Loucy (cell line): ENCODE data around the gene SCAP.

Source experiments
- H2AFZ ChIP-seq: fragments of 200-600 bp; sonication (generic); 2 replicates; pipeline ENCODE4 v1.6.0; 2016; ENCODE audit warnings: antibody characterized with exemption, mild to moderate bottlenecking, low read length, moderate library complexity
- H3F3A ChIP-seq: fragments of 200-600 bp; 2 replicates; pipeline ENCODE4 v1.6.0; 2016; ENCODE audit warnings: antibody characterized with exemption, low read depth, mild to moderate bottlenecking
- H3K27me3 ChIP-seq: fragments of 200-600 bp; sonication (generic); 2 replicates; pipeline ENCODE4 v1.6.1; 2014; ENCODE audit warnings: low read length, mild to moderate bottlenecking; ENCODE audit not compliant: insufficient read depth, poor library complexity, severe bottlenecking
- H3K36me3 ChIP-seq: fragments of 200-600 bp; sonication (generic); 2 replicates; pipeline ENCODE4 v1.6.1; 2016; ENCODE audit warnings: low read length; ENCODE audit not compliant: insufficient read depth
- H3K4me1 ChIP-seq: fragments of 200-600 bp; sonication (generic); 2 replicates; pipeline ENCODE4 v1.5.1; 2014; ENCODE audit warnings: low read length, mild to moderate bottlenecking; ENCODE audit not compliant: insufficient read depth, poor library complexity, severe bottlenecking
- H3K4me2 ChIP-seq: fragments of 200-600 bp; sonication (generic); 2 replicates; pipeline ENCODE4 v1.6.0; 2014; ENCODE audit warnings: antibody characterized with exemption, low read length, low read depth, mild to moderate bottlenecking; ENCODE audit not compliant: poor library complexity, severe bottlenecking
- H3K4me3 ChIP-seq: fragments of 200-600 bp; sonication (generic); 2 replicates; pipeline ENCODE4 v1.5.1; 2014; ENCODE audit warnings: low read length, mild to moderate bottlenecking, mixed read lengths; ENCODE audit not compliant: poor library complexity, severe bottlenecking
- H3K79me2 ChIP-seq: fragments of 200-600 bp; sonication (generic); 2 replicates; pipeline ENCODE4 v1.6.1; 2014; ENCODE audit warnings: low read length; ENCODE audit not compliant: insufficient read depth
- H3K9ac ChIP-seq: fragments of 200-600 bp; sonication (generic); 2 replicates; pipeline ENCODE4 v1.6.0; 2014; ENCODE audit warnings: mild to moderate bottlenecking, low read depth, low read length, moderate library complexity; ENCODE audit not compliant: poor library complexity, severe bottlenecking
- H3K9me2 ChIP-seq: fragments of 200-600 bp; sonication (generic); replicated peaks from 2 replicates; pipeline ENCODE4 v1.6.1; 2016; ENCODE audit warnings: low read depth, low read length, mixed read lengths
- H3K9me3 ChIP-seq: fragments of 200-600 bp; sonication (generic); 2 replicates; pipeline ENCODE4 v1.6.1; 2014; ENCODE audit warnings: mild to moderate bottlenecking, antibody characterized with exemption, low read length, low read depth; ENCODE audit not compliant: insufficient read depth
- H4K20me1 ChIP-seq: fragments of 200-600 bp; sonication (generic); 2 replicates; pipeline ENCODE4 v1.6.0; 2014; ENCODE audit warnings: antibody characterized with exemption, low read length, mild to moderate bottlenecking; ENCODE audit not compliant: insufficient read depth, poor library complexity, severe bottlenecking
- EZH2phosphoT487 ChIP-seq: fragments of 200-600 bp; IDR thresholded peaks from 2 replicates; pipeline ENCODE4 v1.6.1; 2018; ENCODE audit warnings: antibody characterized with exemption, mild to moderate bottlenecking, moderate library complexity, borderline replicate concordance
- TF ChIP-seq, protein P1 (sequence below): fragments of 200-600 bp; sonication (generic); conservative IDR thresholded peaks from 2 replicates; pipeline ENCODE4 v1.5.1; 2014; ENCODE audit warnings: mild to moderate bottlenecking, antibody characterized with exemption, low read length

Gene SCAP

DNA sequence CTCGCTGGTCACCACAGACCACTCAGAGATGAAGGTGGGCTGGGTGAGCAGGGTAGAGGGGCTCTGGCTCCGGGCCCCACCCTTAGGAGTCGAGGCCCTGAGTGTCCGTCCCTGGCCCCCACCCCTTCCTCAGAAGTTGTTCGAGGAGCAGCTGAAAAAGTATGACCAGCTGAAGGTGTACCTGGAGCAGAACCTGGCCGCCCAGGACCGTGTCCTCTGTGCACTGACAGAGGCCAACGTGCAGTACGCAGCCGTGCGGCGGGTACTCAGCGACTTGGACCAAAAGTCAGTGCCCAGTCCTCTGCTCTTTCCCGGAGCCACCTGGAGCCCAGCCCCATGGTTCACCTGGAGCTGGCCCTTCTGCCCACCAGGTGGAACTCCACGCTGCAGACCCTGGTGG is 66.5 kb downstream of the SCAP start:
- Histone ChIP-seq H3K9me3 (no peaks in the 10 kb centered on the region), H2AFZ (no peak overlapping the region), H3K27me3 (no peaks in the 10 kb centered on the region), H3K4me3 (no peak overlapping the region), H3K4me1 (no peaks in the 10 kb centered on the region), H3K4me2 (no peak overlapping the region), H3K79me2 (0 out of 2 replicates have a peak, but pooled peaks cover 2% of the 10 kb centered on the region), H3K36me3 (peaks cover 93% of the 10 kb centered on the region; the same call in 1 of the 2 replicates), H3F3A (no peaks in the 10 kb centered on the region), H4K20me1 (peaks cover 3% of the 10 kb centered on the region), H3K9ac (no peak overlapping the region), H3K9me2 (no peaks in the 10 kb centered on the region)
- TF ChIP-seq, protein P1, sequence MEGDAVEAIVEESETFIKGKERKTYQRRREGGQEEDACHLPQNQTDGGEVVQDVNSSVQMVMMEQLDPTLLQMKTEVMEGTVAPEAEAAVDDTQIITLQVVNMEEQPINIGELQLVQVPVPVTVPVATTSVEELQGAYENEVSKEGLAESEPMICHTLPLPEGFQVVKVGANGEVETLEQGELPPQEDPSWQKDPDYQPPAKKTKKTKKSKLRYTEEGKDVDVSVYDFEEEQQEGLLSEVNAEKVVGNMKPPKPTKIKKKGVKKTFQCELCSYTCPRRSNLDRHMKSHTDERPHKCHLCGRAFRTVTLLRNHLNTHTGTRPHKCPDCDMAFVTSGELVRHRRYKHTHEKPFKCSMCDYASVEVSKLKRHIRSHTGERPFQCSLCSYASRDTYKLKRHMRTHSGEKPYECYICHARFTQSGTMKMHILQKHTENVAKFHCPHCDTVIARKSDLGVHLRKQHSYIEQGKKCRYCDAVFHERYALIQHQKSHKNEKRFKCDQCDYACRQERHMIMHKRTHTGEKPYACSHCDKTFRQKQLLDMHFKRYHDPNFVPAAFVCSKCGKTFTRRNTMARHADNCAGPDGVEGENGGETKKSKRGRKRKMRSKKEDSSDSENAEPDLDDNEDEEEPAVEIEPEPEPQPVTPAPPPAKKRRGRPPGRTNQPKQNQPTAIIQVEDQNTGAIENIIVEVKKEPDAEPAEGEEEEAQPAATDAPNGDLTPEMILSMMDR: no peak
- TF ChIP-seq EZH2phosphoT487: no peak

DNA sequence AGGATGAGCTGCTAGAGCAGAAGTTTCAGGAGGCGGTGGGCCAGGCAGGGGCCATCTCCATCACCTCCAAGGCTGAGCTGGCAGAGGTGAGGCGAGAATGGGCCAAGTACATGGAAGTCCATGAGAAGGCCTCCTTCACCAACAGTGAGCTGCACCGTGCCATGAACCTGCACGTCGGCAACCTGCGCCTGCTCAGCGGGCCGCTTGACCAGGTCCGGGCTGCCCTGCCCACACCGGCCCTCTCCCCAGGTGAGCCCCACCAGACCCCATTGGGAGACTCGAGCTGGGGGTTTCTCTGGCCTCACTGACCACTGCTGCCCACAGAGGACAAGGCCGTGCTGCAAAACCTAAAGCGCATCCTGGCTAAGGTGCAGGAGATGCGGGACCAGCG is 66.9 kb downstream of the SCAP start:
- TF ChIP-seq, protein P1: no peak
- Histone ChIP-seq H3F3A (no peaks in the 10 kb centered on the region), H3K36me3 (peaks cover 88% of the 10 kb centered on the region; the same call in 1 of the 2 replicates), H3K4me2 (no peak overlapping the region), H3K4me3 (no peak overlapping the region), H4K20me1 (peaks cover 3% of the 10 kb centered on the region), H3K4me1 (no peaks in the 10 kb centered on the region), H3K27me3 (no peaks in the 10 kb centered on the region), H3K79me2 (peaks cover 3% of the 10 kb centered on the region; the same call in 1 of the 2 replicates), H3K9me2 (no peaks in the 10 kb centered on the region), H2AFZ (no peak overlapping the region), H3K9me3 (no peaks in the 10 kb centered on the region), H3K9ac (no peak overlapping the region)

DNA sequence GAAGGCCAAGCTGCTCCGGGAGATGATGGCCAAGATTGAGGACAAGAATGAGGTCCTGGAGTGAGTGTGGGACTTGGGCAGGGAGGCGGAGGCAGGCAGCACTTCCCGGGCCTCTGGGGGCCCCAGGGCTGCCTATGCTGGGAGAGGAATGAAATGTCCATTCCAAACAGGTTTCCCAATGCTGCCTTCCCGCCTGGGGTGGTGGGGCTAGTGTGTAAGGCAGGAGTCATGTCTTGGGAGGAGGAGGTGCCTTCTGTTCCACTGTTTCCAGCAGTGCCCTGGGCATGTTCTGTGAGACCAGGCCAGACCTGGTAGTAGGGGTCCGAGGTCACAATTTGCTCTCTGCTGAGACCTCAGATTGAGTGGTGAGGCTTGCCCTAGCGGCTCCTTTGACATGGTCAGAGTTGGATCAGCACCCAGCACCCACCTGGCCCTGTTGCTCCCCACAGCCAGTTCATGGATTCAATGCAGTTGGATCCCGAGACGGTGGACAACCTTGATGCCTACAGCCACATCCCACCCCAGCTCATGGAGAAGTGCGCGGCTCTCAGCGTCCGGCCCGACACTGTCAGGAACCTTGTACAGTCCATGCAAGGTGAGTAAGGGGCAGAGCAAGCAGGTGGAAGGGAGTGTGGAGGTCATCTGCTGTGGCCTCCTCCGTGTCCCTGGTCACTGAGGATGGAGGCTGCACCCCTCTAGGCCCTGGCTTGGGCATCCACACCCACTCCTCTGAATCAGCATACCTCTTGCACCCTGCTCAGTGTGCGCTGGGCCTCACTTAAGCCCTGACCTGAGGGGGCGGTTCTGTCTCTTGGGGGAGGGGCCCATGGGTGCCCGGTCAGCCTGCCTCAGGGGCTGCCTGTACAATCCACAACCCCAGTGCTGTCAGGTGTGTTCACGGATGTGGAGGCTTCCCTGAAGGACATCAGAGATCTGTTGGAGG is 67.6 kb downstream of the SCAP start:
- no peak overlapping the region for H3K4me2 ChIP-seq
- no peaks in the 10 kb centered on the region for H3K4me1 ChIP-seq
- H3K9ac ChIP-seq: no peak overlapping the region
- TF ChIP-seq, protein P1: no peak
- TF ChIP-seq EZH2phosphoT487: no peak
- H3K9me3 ChIP-seq: no peaks in the 10 kb centered on the region
- H3F3A ChIP-seq: no peaks in the 10 kb centered on the region
- H3K79me2 ChIP-seq: peaks cover 9% of the 10 kb centered on the region; the same call in 1 of the 2 replicates
- peaks cover 81% of the 10 kb centered on the region; the same call in 1 of the 2 replicates for H3K36me3 ChIP-seq
- no peak overlapping the region for H3K4me3 ChIP-seq
- H4K20me1 ChIP-seq: peaks cover 3% of the 10 kb centered on the region
- H3K27me3 ChIP-seq: no peaks in the 10 kb centered on the region
- H2AFZ ChIP-seq: no peak overlapping the region
- no peaks in the 10 kb centered on the region for H3K9me2 ChIP-seq
